SU-DHL-6 (cell line): Measurements from ENCODE around the gene AGTRAP.

Experiments
- CTCF ChIP-seq: fragments of 200-600 bp; sonication (generic); IDR thresholded peaks from one replicate; pipeline ENCODE4 v1.5.1; 2017; ENCODE audit warnings: antibody characterized with exemption, mild to moderate bottlenecking, low read length, moderate library complexity; ENCODE audit not compliant: insufficient read depth, poor library complexity, severe bottlenecking
- EZH2phosphoT487 ChIP-seq: fragments of 200-600 bp; sonication (generic), shearing (Covaris generic); conservative IDR thresholded peaks from 2 replicates; pipeline ENCODE4 v1.6.1; 2018; ENCODE audit warnings: mild to moderate bottlenecking, antibody characterized with exemption, low read length, moderate library complexity, mixed read lengths

GRCh38 chr1:11707621-11708276 is 28.2 kb upstream of the AGTRAP start:
- TF ChIP-seq CTCF (no peak), EZH2phosphoT487 (no peak)
